ENCODE measurements around the gene P2RY12. TPM values are rescaled to one million over a fixed set of nuclear protein-coding genes. Genes with fewer than 3 reads are reported as not detected.

P2RY12 gene
- total RNA-seq, 4 donors from 2014 or later = 6.3 to 11.5 (median 8.8) TPM

DNA sequence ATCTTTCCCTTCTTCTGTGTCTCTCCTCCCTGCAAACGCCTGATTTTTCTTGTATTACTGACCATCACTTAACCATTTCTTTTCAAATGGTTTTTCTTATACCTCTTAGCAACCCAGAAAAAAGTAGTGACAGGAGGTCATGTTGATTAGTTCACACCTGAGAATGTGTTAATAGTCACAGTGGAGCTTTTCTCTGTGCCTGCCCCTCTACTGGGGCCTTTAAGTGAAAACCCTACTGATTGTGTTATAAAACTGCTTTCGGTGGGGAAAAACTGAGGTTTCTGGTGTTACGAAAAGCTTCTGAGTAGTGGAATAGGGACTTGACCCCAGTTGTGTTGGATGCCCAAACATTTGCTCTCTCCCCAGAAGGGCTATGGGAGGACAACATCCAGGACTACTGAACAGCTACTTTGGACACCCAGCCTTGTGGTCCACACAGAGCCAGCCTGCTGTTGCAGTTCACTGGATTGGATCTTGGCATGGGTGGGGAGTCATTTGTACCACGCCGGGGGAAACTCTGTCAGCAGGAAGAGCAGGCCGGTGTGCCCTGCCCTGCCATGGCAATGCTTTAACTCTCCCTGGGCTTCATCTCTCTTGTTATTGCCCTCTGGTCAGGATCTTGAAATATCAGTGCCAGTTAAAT lies 78.3 kb downstream of the P2RY12 start:
- WGBS, 2 donors = 82 to 90% methylated on average over 6 of the region's 6 CpGs
- no peak for DNase-seq (ENCODE audit: low spot score in 2 of 2)
- Histone ChIP-seq H3K27ac (no peak overlapping the region), H3K4me3 (no peak overlapping the region), H3K9me3 (no peaks in the 10 kb centered on the region), H3K27me3 (no peaks in the 10 kb centered on the region), H3K36me3 (no peaks in the 10 kb centered on the region), H3K4me1 (peaks cover 0 to 3% (median 0%) of the 10 kb centered on the region in 4 donors)
- no peak for TF ChIP-seq EP300 (IDR thresholded peaks at IDR 0.05)
- TF ChIP-seq, protein P1, sequence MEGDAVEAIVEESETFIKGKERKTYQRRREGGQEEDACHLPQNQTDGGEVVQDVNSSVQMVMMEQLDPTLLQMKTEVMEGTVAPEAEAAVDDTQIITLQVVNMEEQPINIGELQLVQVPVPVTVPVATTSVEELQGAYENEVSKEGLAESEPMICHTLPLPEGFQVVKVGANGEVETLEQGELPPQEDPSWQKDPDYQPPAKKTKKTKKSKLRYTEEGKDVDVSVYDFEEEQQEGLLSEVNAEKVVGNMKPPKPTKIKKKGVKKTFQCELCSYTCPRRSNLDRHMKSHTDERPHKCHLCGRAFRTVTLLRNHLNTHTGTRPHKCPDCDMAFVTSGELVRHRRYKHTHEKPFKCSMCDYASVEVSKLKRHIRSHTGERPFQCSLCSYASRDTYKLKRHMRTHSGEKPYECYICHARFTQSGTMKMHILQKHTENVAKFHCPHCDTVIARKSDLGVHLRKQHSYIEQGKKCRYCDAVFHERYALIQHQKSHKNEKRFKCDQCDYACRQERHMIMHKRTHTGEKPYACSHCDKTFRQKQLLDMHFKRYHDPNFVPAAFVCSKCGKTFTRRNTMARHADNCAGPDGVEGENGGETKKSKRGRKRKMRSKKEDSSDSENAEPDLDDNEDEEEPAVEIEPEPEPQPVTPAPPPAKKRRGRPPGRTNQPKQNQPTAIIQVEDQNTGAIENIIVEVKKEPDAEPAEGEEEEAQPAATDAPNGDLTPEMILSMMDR (IDR thresholded peaks at IDR 0.05) = no peak
- no peak for TF ChIP-seq POLR2A (IDR thresholded peaks at IDR 0.05)

DNA sequence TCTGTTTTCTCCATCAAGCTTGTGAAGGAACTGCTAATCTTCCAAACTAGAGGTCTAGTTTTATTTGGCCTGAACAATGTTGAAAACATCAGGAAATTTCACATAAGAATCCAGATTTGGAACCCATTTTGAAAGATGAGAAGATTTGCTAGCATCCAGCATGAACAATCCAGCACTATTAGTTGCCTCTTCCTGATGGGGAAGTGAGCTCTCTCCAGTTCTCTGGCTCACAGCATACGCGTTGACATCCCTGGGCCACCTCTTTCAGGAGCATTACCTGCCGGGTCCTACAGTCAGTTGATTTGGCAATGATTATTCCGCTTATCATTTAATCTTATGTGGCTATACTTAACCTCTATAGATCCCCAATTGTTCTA lies 78.8 kb downstream of the P2RY12 start:
- 82 to 83% methylated on average over 4 of the region's 4 CpGs for WGBS, 2 donors
- H3K4me3 ChIP-seq = no peak overlapping the region

DNA sequence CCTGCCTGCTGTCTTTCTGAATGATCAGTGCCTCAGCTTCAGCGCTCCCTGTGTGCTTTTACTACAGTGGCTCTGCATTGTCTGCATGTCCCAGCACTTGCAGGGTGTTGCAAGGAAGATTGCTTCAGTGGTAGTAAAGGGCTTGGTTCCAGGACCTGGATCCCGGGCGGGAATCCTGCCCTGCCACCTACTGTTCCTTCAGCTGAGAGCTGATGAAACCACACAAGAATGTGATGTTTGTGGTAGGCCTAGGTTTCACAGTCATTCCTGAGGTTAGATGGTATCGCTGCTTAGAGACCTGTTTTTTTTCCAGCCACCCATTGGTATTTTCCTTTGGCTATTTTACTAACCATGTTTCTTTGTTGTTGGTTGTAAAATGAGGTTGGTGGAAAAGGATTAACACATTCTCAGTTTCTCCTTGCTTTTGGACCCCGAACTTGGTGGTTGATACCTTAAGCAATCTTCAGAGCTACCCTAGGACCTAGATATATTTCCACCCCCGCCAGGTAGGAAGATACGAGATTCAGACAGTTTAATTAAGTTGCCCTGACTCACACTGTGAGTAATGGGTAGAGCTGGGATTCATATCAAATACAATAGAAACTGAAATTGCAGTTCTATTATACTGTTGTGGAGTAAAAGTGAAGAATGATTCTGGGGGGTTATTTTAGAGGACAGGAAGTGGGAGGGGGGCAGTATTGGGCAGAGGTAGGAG lies 79.3 kb downstream of the P2RY12 start:
- peaks cover 0 to 3% (median 0%) of the 10 kb centered on the region in 4 donors for H3K4me1 ChIP-seq
- 69 to 70% methylated on average over 7 of the region's 7 CpGs for WGBS, 2 donors

More for the DNA sequence above, 78.8 kb downstream of the P2RY12 start:
- Histone ChIP-seq H3K27ac (no peak overlapping the region), H3K36me3 (no peaks in the 10 kb centered on the region), H3K27me3 (no peaks in the 10 kb centered on the region), H3K4me1 (peaks cover 0 to 3% (median 0%) of the 10 kb centered on the region in 4 donors), H3K9me3 (no peaks in the 10 kb centered on the region)
- TF ChIP-seq POLR2A (IDR thresholded peaks at IDR 0.05) (no peak), EP300 (IDR thresholded peaks at IDR 0.05) (no peak)
- TF ChIP-seq, protein P1 (IDR thresholded peaks at IDR 0.05) = no peak
- no peak for DNase-seq (ENCODE audit: low spot score in 2 of 2)

DNA sequence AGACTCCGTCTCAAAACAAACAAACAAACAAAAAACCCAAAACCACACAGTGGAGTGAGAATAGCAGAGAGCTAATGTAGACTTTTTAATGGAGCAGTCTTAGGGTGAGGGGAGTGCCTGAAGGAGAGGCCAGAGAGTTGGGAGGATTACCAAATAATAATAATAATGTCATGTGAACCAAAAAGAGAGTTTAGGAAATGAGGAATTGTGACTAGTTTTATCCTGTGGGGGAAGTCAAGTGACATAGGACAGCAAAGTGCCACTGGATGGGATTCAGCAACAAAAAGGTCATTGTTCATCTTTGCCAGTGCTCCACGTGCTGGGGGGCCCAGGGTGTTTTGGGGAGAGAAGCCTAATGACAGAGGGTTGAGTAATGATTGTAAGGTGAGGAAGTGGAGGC lies 80.8 kb downstream of the P2RY12 start:
- WGBS, 2 donors = 59 to 67% methylated on average over 2 of the region's 2 CpGs
- H3K27me3 ChIP-seq = no peaks in the 10 kb centered on the region
- TF ChIP-seq, protein P1 (IDR thresholded peaks at IDR 0.05) = no peak
- TF ChIP-seq EP300 (IDR thresholded peaks at IDR 0.05) = no peak
- no peak for TF ChIP-seq POLR2A (IDR thresholded peaks at IDR 0.05)

More for the DNA sequence above, 79.3 kb downstream of the P2RY12 start:
- Histone ChIP-seq H3K36me3 (no peaks in the 10 kb centered on the region), H3K9me3 (no peaks in the 10 kb centered on the region), H3K27ac (no peak overlapping the region), H3K4me3 (no peak overlapping the region), H3K27me3 (no peaks in the 10 kb centered on the region)
- DNase-seq (ENCODE audit: low spot score in 2 of 2) = peak; percentile 35 to 52
- TF ChIP-seq, protein P1 (IDR thresholded peaks at IDR 0.05) = no peak
- TF ChIP-seq POLR2A (IDR thresholded peaks at IDR 0.05) = no peak
- peak in 1 of 2 donors; percentile 65 for TF ChIP-seq EP300 (IDR thresholded peaks at IDR 0.05)

DNA sequence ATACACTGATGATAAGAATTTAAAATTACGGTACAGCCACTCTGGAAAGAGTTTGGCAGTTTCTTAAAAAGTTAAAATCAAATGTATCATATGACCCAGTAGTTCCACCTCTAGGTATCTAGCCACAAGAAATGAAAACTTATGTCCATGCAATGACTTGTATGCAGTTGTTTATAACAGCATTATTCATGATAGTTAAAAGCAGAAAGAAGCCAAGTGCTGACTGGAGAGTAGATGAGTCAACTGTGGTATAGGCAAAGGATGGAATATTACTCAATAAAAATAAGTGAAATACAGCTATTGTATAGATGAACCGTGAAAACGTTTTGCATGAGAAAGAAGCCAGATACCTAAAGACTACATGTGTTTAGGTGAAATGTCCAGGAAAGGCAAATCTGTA lies 82.8 kb downstream of the P2RY12 start:
- H3K27ac ChIP-seq = no peak overlapping the region
- no peak overlapping the region for H3K4me3 ChIP-seq
- TF ChIP-seq, protein P1 (IDR thresholded peaks at IDR 0.05) = no peak
- TF ChIP-seq POLR2A (IDR thresholded peaks at IDR 0.05) (no peak), EP300 (IDR thresholded peaks at IDR 0.05) (no peak)
- H3K36me3 ChIP-seq = no peaks in the 10 kb centered on the region
- H3K27me3 ChIP-seq = no peaks in the 10 kb centered on the region
- no peak for DNase-seq (ENCODE audit: low spot score in 2 of 2)
- no peaks in the 10 kb centered on the region for H3K9me3 ChIP-seq
- peaks cover 0 to 3% (median 0%) of the 10 kb centered on the region in 4 donors for H3K4me1 ChIP-seq
- WGBS, 2 donors = 88 to 92% methylated on average over 3 of the region's 3 CpGs

More for the DNA sequence above, 80.8 kb downstream of the P2RY12 start:
- Histone ChIP-seq H3K36me3 (no peaks in the 10 kb centered on the region), H3K4me1 (peaks cover 0 to 3% (median 0%) of the 10 kb centered on the region in 4 donors), H3K27ac (no peak overlapping the region), H3K4me3 (no peak overlapping the region), H3K9me3 (no peaks in the 10 kb centered on the region)
- DNase-seq (ENCODE audit: low spot score in 2 of 2) = no peak

All from tibial nerve (tissue), 4 donors.